PFSK-1 (cell line): ENCODE data around the gene RPUSD2.

ENCODE experiments used
- FOXP2 ChIP-seq: optimal IDR thresholded peaks from 2 replicates; pipeline ENCODE3; 2011; ENCODE audit warnings: borderline replicate concordance, control low read depth, inconsistent platforms; ENCODE audit not compliant: insufficient read depth; ENCODE audit errors: extremely low read length, extremely low read depth
- POLR2AphosphoS5 ChIP-seq: IDR thresholded peaks from 2 replicates; pipeline ENCODE4 v1.6.1; 2012; ENCODE audit warnings: low read depth, mild to moderate bottlenecking, control low read depth, low read length, moderate library complexity
- REST ChIP-seq, 2 experiments: IDR thresholded peaks; 2 replicates each; pipeline versions ENCODE4 v1.6.1 to v1.8.0; 2011 to 2012; ENCODE audit warnings: low read depth in 2 of 2, low read length in 2 of 2, control low read depth in 1 of 2, inconsistent platforms in 1 of 2, mild to moderate bottlenecking in 1 of 2, moderate library complexity in 1 of 2; ENCODE audit not compliant: insufficient read depth in 1 of 2
- SIN3A ChIP-seq: IDR thresholded peaks from 2 replicates; pipeline ENCODE4 v1.6.1; 2012; ENCODE audit warnings: mild to moderate bottlenecking, low read length, moderate library complexity, borderline replicate concordance; ENCODE audit not compliant: insufficient read depth
- TAF1 ChIP-seq: IDR thresholded peaks from 2 replicates; pipeline ENCODE4 v1.6.1; 2012; ENCODE audit warnings: low read length, control low read depth, borderline replicate concordance; ENCODE audit not compliant: insufficient read depth

DNA sequence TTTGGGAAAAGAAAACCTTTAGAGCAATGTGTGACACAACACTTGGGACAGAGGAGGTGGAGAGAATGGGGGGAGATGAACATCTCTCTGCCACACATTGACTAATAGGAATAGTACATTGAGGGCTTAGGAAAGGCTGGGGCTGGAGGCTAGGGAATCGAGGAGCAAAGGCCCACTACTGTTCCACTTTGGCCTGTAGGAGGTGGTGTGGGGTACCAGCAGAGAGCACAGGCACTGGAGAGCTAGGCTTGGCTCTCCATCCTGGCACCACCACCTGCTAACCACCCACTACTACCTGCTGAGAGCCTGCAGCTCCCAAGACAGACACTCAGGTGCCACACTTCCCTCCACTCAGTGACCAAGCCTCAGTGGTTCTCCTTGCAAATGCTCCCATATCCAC, 23.6 kb upstream of the RPUSD2 start:
- TF ChIP-seq POLR2AphosphoS5 (no peak), REST (IDR thresholded peaks at IDR 0.05; ENCODE audit: insufficient read depth in 1 of 2, low read depth in 2 of 2, low read length in 2 of 2) (no peak), SIN3A (no peak), TAF1 (no peak), FOXP2 (no peak)
